Liver (tissue), 3 donors: ENCODE measurements around the gene CEP97.

Experiments
- FOXA1 ChIP-seq: IDR thresholded peaks from 2 replicates; pipeline ENCODE4 v1.6.1; 2016; ENCODE audit warnings: antibody characterized with exemption
- RAD21 ChIP-seq, 2 donors: IDR thresholded peaks; 2 replicates each; pipeline ENCODE4 v1.6.1; 2016; ENCODE audit warnings: antibody characterized with exemption in 2 of 2, mild to moderate bottlenecking in 2 of 2
- YY1 ChIP-seq: IDR thresholded peaks from 2 replicates; pipeline ENCODE4 v1.6.1; 2016; ENCODE audit warnings: antibody characterized with exemption, mild to moderate bottlenecking
- TF ChIP-seq, protein P1 (sequence below): fragments of 150-350 bp; IDR thresholded peaks from 2 replicates; pipeline ENCODE4 v1.5.1; 2017; ENCODE audit warnings: improper control_type of control experiment, low read depth, low read length; ENCODE audit not compliant: missing input control
- donor health status: healthy.
- donor health status: healthy.

DNA sequence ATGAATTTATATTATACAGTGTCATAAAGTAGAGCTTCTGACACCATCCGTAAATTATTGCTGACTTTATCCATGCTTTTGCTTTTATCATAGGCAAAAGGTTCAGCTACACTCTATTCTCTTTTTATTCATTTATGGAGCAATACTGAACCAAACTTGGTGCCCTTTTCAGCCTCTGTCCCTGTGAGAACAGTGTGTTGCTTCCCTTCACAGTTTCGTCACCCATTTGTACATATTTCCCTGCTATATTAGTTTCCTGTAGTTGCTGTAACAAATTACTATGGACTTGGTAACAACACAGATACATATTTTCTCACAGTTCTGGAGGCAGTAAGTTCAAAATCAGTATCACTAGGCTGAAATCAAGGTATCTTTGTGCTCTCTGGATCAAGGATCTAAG, 35.1 kb upstream of the CEP97 start:
- TF ChIP-seq, protein P1, sequence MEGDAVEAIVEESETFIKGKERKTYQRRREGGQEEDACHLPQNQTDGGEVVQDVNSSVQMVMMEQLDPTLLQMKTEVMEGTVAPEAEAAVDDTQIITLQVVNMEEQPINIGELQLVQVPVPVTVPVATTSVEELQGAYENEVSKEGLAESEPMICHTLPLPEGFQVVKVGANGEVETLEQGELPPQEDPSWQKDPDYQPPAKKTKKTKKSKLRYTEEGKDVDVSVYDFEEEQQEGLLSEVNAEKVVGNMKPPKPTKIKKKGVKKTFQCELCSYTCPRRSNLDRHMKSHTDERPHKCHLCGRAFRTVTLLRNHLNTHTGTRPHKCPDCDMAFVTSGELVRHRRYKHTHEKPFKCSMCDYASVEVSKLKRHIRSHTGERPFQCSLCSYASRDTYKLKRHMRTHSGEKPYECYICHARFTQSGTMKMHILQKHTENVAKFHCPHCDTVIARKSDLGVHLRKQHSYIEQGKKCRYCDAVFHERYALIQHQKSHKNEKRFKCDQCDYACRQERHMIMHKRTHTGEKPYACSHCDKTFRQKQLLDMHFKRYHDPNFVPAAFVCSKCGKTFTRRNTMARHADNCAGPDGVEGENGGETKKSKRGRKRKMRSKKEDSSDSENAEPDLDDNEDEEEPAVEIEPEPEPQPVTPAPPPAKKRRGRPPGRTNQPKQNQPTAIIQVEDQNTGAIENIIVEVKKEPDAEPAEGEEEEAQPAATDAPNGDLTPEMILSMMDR, result no peak
- no peak for TF ChIP-seq RAD21 (IDR thresholded peaks at IDR 0.05)
- TF ChIP-seq YY1, result no peak
- TF ChIP-seq FOXA1, result no peak
